Measurements from ENCODE around the gene POU2F3.
"Not testable (repeated sequence)": the region's sequence is repeated elsewhere in the genome, so short reads cannot be mapped to it uniquely, and the experiment has no call there.

Gene POU2F3

GRCh38 chr11:120253377-120253776 lies 13.4 kb downstream of the POU2F3 start:
- DNase-seq (ENCODE audit: low spot score), result not testable (repeated sequence)

GRCh38 chr11:120254788-120255518 lies 15.0 kb downstream of the POU2F3 start:
- DNase-seq (ENCODE audit: low spot score), result no peak

GRCh38 chr11:120255519-120255866 lies 15.6 kb downstream of the POU2F3 start:
- no peak for DNase-seq (ENCODE audit: low spot score)

GRCh38 chr11:120256178-120256577 lies 16.2 kb downstream of the POU2F3 start:
- DNase-seq (ENCODE audit: low spot score), result no peak

- DNase-seq (ENCODE audit: low spot score), result no peak
Observed at GRCh38 chr11:120256779-120257178, 16.8 kb downstream of the POU2F3 start.

- DNase-seq (ENCODE audit: low spot score), result no peak
Observed at GRCh38 chr11:120257346-120257745, 17.4 kb downstream of the POU2F3 start.

- no peak for DNase-seq (ENCODE audit: low spot score)
Observed at GRCh38 chr11:120258661-120259060, 18.7 kb downstream of the POU2F3 start.

GRCh38 chr11:120259241-120259640 lies 19.3 kb downstream of the POU2F3 start:
- DNase-seq (ENCODE audit: low spot score), result no peak

GRCh38 chr11:120259988-120260565 lies 20.1 kb downstream of the POU2F3 start:
- no peak for DNase-seq (ENCODE audit: low spot score)

GRCh38 chr11:120260616-120261015 lies 20.7 kb downstream of the POU2F3 start:
- DNase-seq (ENCODE audit: low spot score), result no peak

- no peak for DNase-seq (ENCODE audit: low spot score)
Observed at GRCh38 chr11:120261321-120261720, 21.4 kb downstream of the POU2F3 start.

GRCh38 chr11:120261931-120262330 lies 22.0 kb downstream of the POU2F3 start:
- no peak for DNase-seq (ENCODE audit: low spot score)

GRCh38 chr11:120267319-120267718 lies 27.4 kb downstream of the POU2F3 start:
- no peak for DNase-seq (ENCODE audit: low spot score)

- no peak for DNase-seq (ENCODE audit: low spot score)
Observed at GRCh38 chr11:120268686-120269085, 28.7 kb downstream of the POU2F3 start.

GRCh38 chr11:120270386-120270785 lies 30.4 kb downstream of the POU2F3 start:
- DNase-seq (ENCODE audit: low spot score), result no peak

GRCh38 chr11:120271672-120272071 lies 31.7 kb downstream of the POU2F3 start:
- no peak for DNase-seq (ENCODE audit: low spot score)

- DNase-seq (ENCODE audit: low spot score), result no peak
Observed at GRCh38 chr11:120272303-120272702, 32.4 kb downstream of the POU2F3 start.

GRCh38 chr11:120273432-120273831 lies 33.5 kb downstream of the POU2F3 start:
- no peak for DNase-seq (ENCODE audit: low spot score)

- not testable (repeated sequence) for DNase-seq (ENCODE audit: low spot score)
Observed at GRCh38 chr11:120273956-120274355, 34.0 kb downstream of the POU2F3 start.

- DNase-seq (ENCODE audit: low spot score), result no peak
Observed at GRCh38 chr11:120279502-120279901, 39.6 kb downstream of the POU2F3 start.

GRCh38 chr11:120280600-120281051 lies 40.7 kb downstream of the POU2F3 start:
- no peak for DNase-seq (ENCODE audit: low spot score)

GRCh38 chr11:120281143-120281795 lies 41.3 kb downstream of the POU2F3 start:
- DNase-seq (ENCODE audit: low spot score), result no peak

GRCh38 chr11:120283124-120283523 lies 43.2 kb downstream of the POU2F3 start:
- no peak for DNase-seq (ENCODE audit: low spot score)
